ENCODE results near the gene OR8G5.
"Not testable (repeated sequence)": the region's sequence is repeated elsewhere in the genome, so short reads cannot be mapped to it uniquely, and the experiment has no call there.

The OR8G5 gene, protein sequence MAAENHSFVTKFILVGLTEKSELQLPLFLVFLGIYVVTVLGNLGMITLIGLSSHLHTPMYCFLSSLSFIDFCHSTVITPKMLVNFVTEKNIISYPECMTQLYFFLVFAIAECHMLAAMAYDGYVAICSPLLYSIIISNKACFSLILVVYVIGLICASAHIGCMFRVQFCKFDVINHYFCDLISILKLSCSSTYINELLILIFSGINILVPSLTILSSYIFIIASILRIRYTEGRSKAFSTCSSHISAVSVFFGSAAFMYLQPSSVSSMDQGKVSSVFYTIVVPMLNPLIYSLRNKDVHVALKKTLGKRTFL

DNA sequence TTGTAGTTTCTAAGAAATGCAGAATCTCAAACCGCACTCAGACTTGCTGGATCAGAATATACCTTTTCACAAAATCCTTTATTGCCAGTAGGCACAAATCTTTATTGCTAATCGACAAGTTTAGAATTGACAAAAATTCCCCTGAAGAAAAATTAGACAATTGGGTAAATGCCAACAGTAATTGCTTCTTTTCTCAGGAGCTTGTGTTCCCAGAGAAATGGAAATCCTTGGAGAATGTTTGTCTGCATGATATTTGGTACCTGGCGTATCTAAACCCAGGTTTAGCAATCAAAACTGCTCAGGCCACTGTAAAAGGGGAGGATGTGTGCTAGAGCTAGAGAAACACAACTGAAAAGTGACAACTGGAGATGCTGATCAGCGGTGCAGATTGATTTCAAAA, at the start of gene OR8G5:
OR8G5 (plus strand) TSS at position 301 of the 400 bp plus-strand sequence. CDS start 8,556 bp downstream, outside the sequence.
- H3K27me3 ChIP-seq (ENCODE audit: control insufficient read depth, insufficient read depth, low read length) = no peaks in the 10 kb centered on the region
- H3K4me3 ChIP-seq (ENCODE audit: low read depth, low read length) = no peak within 1 kb of the TSS

DNA sequence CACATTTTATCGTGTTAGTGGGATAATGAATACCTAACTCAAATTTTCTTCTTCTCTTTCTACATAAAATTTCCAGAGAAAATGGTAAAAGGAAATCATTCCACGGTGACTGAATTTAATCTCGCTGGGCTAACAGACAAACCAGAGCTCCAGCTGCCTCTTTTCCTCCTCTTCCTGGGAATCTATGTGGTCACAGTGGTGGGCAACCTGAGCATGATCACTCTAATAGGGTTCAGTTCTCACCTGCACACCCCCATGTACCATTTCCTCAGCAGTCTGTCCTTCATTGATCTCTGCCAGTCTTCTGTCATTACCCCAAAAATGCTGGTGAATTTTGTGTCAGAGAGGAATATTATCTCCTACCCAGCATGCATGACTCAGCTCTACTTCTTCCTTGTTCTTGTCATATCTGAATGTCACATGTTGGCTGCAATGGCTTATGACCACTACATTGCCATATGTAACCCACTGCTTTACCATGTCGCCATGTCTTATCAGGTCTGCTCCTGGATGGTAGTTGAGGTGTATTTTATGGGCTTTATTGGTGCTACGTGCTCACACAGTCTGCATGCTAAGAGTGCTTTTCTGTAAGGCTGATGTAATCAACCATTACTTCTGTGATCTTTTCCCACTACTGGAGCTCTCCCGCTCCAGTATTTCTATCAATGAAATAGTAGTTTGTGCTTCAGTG, 48.9 kb upstream of the OR8G5 start:
- Histone ChIP-seq H3K27me3 (ENCODE audit: control insufficient read depth, insufficient read depth, low read length) (no peaks in the 10 kb centered on the region), H3K4me1 (ENCODE audit: control insufficient read depth, insufficient read depth, low read length) (no peaks in the 10 kb centered on the region), H3K4me3 (ENCODE audit: low read depth, low read length) (no peak overlapping the region), H3K9me3 (ENCODE audit: control insufficient read depth, insufficient read depth, low read depth, low read length) (no peaks in the 10 kb centered on the region), H3K36me3 (ENCODE audit: control insufficient read depth, insufficient read depth, low read length) (no peaks in the 10 kb centered on the region), H3K27ac (ENCODE audit: low read depth, low read length) (no peak overlapping the region), H3K9ac (ENCODE audit: low read length) (no peak overlapping the region)

More for the DNA sequence above, at the start of gene OR8G5:
- Histone ChIP-seq H3K27ac (ENCODE audit: low read depth, low read length) (no peak within 1 kb of the TSS), H3K4me1 (ENCODE audit: control insufficient read depth, insufficient read depth, low read length) (no peaks in the 10 kb centered on the region), H3K9ac (ENCODE audit: low read length) (no peak within 1 kb of the TSS), H3K36me3 (ENCODE audit: control insufficient read depth, insufficient read depth, low read length) (no peaks in the 10 kb centered on the region), H3K9me3 (ENCODE audit: control insufficient read depth, insufficient read depth, low read depth, low read length) (no peaks in the 10 kb centered on the region)

DNA sequence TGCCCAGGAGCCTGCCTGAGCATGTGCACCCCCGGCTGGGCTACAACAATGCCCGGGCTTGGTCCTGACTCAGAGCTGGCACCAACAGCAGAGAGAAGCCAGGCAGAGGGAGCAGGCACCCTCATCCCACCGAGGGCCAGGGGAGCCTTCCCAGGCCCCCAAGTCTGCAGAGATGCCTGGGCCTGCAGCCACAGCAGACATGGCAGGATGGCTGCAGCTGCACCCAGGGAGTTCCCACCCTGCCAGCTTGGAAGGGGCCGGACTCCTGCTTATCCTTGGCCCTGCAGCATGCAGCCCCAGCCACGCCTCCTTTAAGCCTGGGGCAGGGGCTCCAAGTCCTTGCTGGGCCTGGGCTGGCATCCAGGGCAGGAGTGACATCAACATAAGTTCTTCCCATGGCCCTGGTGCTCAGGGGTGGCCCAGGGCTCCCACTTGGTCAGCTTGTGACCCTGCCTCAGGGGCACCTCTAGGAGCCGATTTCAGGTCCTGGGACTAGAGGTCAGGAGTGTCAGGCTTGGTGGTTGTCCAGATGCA, 46.3 kb upstream of the OR8G5 start:
- Histone ChIP-seq H3K4me1 (ENCODE audit: control insufficient read depth, insufficient read depth, low read length) (no peaks in the 10 kb centered on the region), H3K4me3 (ENCODE audit: low read depth, low read length) (no peak overlapping the region), H3K27ac (ENCODE audit: low read depth, low read length) (no peak overlapping the region), H3K27me3 (ENCODE audit: control insufficient read depth, insufficient read depth, low read length) (no peaks in the 10 kb centered on the region), H3K9me3 (ENCODE audit: control insufficient read depth, insufficient read depth, low read depth, low read length) (no peaks in the 10 kb centered on the region), H3K9ac (ENCODE audit: low read length) (no peak overlapping the region), H3K36me3 (ENCODE audit: control insufficient read depth, insufficient read depth, low read length) (no peaks in the 10 kb centered on the region)

DNA sequence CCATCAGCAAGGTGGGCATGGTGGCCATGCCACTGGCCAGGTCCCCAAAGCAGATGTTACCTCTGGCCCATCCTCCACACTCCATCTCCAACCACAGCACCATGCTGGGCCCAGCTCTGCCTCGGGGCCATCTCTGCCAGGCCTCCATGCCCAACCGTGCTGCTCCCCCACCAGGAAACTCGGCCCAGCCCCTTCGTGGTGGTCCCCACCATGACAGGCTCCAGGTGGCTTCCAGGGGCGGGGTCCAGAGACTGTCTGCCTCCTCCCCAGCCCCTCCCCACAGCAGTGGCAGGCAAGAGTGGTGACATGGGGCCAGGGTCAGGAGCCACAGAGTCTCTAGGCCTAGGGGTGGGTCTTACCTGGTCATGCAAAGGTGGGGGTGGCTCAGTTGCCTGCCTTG, 45.8 kb upstream of the OR8G5 start:
- no peaks in the 10 kb centered on the region for H3K9me3 ChIP-seq (ENCODE audit: control insufficient read depth, insufficient read depth, low read depth, low read length)
- no peaks in the 10 kb centered on the region for H3K36me3 ChIP-seq (ENCODE audit: control insufficient read depth, insufficient read depth, low read length)
- H3K4me3 ChIP-seq (ENCODE audit: low read depth, low read length) = no peak overlapping the region
- H3K4me1 ChIP-seq (ENCODE audit: control insufficient read depth, insufficient read depth, low read length) = no peaks in the 10 kb centered on the region
- no peaks in the 10 kb centered on the region for H3K27me3 ChIP-seq (ENCODE audit: control insufficient read depth, insufficient read depth, low read length)
- H3K9ac ChIP-seq (ENCODE audit: low read length) = no peak overlapping the region
- H3K27ac ChIP-seq (ENCODE audit: low read depth, low read length) = no peak overlapping the region

DNA sequence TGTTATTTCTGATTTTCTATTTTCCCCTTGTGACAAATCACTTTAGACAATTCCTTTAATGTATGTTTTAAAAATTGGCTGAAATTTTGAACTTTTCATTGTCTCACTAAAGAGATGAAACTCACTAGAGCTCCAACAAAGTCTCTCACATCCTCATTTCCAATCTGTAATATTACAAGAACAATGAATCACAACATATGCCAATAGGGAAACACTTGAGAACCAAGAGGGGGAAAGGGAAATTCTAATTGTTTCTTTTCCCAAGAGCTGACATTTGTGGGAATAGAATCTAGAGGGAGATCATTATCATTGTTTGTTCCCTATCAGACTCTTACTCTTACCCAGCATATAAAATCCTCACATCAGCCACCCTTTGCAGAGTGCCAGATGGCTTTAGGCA, 44.9 kb upstream of the OR8G5 start:
- no peaks in the 10 kb centered on the region for H3K27me3 ChIP-seq (ENCODE audit: control insufficient read depth, insufficient read depth, low read length)
- no peak overlapping the region for H3K27ac ChIP-seq (ENCODE audit: low read depth, low read length)
- no peaks in the 10 kb centered on the region for H3K9me3 ChIP-seq (ENCODE audit: control insufficient read depth, insufficient read depth, low read depth, low read length)
- H3K36me3 ChIP-seq (ENCODE audit: control insufficient read depth, insufficient read depth, low read length) = no peaks in the 10 kb centered on the region
- H3K9ac ChIP-seq (ENCODE audit: low read length) = no peak overlapping the region
- H3K4me3 ChIP-seq (ENCODE audit: low read depth, low read length) = no peak overlapping the region
- H3K4me1 ChIP-seq (ENCODE audit: control insufficient read depth, insufficient read depth, low read length) = no peaks in the 10 kb centered on the region

DNA sequence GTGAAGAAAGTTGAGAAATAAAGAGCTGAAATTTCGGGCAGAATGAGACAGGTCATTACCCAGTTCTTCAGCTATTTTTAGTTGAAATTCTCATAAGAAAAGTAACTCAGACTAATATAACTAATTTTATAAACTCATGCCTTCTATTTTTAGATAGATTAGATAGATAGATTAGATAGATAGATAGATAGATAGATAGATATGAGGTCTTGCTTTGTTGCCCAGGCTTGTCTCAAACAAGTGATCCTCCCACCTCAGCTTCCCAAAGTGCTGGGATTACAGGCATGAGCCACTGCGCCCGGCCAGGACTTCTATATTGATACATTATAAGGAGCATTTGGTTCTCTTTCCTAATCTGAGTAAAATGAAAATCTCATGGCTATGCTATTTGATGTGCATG, 42.1 kb upstream of the OR8G5 start:
- H3K27me3 ChIP-seq (ENCODE audit: control insufficient read depth, insufficient read depth, low read length) = no peaks in the 10 kb centered on the region
- H3K9ac ChIP-seq (ENCODE audit: low read length) = no peak overlapping the region
- H3K27ac ChIP-seq (ENCODE audit: low read depth, low read length) = no peak overlapping the region
- no peak overlapping the region for H3K4me3 ChIP-seq (ENCODE audit: low read depth, low read length)
- H3K36me3 ChIP-seq (ENCODE audit: control insufficient read depth, insufficient read depth, low read length) = no peaks in the 10 kb centered on the region
- H3K4me1 ChIP-seq (ENCODE audit: control insufficient read depth, insufficient read depth, low read length) = no peaks in the 10 kb centered on the region
- no peaks in the 10 kb centered on the region for H3K9me3 ChIP-seq (ENCODE audit: control insufficient read depth, insufficient read depth, low read depth, low read length)

DNA sequence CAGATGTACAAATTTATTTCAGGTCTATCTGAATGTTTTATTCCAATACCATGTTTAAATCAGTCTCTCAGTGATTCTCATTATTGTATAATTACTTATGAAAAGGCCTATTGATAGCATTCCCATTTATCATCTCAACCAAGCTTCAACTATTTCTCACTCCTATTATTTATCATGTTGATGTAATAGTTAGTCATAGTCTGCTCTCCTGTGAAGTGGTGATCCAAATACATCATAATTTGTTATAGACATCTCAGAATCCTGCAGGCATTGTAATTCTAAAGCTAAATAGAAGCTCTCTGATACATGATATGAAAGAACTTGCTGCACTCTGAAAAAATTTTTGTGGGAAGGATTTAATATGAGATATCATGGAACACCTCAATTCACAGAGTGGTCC, 37.0 kb upstream of the OR8G5 start:
- H3K27ac ChIP-seq (ENCODE audit: low read depth, low read length) = no peak overlapping the region
- H3K4me3 ChIP-seq (ENCODE audit: low read depth, low read length) = no peak overlapping the region
- H3K9me3 ChIP-seq (ENCODE audit: control insufficient read depth, insufficient read depth, low read depth, low read length) = no peaks in the 10 kb centered on the region
- no peaks in the 10 kb centered on the region for H3K36me3 ChIP-seq (ENCODE audit: control insufficient read depth, insufficient read depth, low read length)
- no peak overlapping the region for H3K9ac ChIP-seq (ENCODE audit: low read length)
- no peaks in the 10 kb centered on the region for H3K27me3 ChIP-seq (ENCODE audit: control insufficient read depth, insufficient read depth, low read length)
- H3K4me1 ChIP-seq (ENCODE audit: control insufficient read depth, insufficient read depth, low read length) = no peaks in the 10 kb centered on the region

DNA sequence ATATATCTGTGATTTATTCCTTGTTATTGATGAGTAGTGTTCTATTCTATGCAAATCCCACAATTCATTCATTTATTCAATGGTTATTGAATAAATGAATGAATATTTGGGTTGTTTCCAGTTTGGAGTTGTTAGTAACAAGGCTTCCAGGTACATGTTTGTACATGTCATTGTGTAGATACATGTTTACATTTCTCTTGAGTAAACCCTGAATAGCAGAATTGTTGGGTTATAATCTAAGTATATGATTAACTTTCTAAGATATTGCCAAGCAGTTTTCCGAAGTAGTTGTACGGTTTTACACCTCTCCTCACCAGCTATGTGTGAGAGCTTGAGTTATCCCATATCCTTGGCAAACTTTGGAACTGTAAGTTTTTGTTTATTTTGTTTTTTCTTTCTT, 33.8 kb upstream of the OR8G5 start:
- no peaks in the 10 kb centered on the region for H3K9me3 ChIP-seq (ENCODE audit: control insufficient read depth, insufficient read depth, low read depth, low read length)
- no peaks in the 10 kb centered on the region; the same call in 1 of the 2 replicates for H3K4me1 ChIP-seq (ENCODE audit: control insufficient read depth, insufficient read depth, low read length)
- H3K4me3 ChIP-seq (ENCODE audit: low read depth, low read length) = no peak overlapping the region
- H3K36me3 ChIP-seq (ENCODE audit: control insufficient read depth, insufficient read depth, low read length) = no peaks in the 10 kb centered on the region
- no peaks in the 10 kb centered on the region for H3K27me3 ChIP-seq (ENCODE audit: control insufficient read depth, insufficient read depth, low read length)
- H3K27ac ChIP-seq (ENCODE audit: low read depth, low read length) = no peak overlapping the region
- no peak overlapping the region for H3K9ac ChIP-seq (ENCODE audit: low read length)

DNA sequence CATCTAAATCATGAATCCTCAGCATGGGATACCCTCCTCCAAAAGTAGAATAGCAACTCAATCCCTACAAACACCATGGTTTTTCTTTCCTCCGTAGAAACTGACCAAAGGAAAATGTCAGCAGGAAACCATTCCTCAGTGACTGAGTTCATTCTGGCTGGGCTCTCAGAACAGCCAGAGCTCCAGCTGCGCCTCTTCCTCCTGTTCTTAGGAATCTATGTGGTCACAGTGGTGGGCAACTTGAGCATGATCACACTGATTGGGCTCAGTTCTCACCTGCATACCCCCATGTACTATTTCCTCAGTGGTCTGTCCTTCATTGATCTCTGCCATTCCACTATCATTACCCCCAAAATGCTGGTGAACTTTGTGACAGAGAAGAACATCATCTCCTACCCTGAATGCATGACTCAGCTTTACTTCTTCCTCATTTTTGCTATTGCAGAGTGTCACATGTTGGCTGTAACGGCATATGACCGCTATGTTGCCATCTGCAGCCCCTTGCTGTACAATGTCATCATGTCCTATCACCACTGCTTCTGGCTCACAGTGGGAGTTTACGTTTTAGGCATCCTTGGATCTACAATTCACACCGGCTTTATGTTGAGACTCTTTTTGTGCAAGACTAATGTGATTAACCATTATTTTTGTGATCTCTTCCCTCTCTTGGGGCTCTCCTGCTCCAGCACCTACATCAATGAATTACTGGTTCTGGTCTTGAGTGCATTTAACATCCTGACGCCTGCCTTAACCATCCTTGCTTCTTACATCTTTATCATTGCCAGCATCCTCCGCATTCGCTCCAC, 31.4 kb upstream of the OR8G5 start:
- H3K36me3 ChIP-seq (ENCODE audit: control insufficient read depth, insufficient read depth, low read length); H3K27me3 ChIP-seq (ENCODE audit: control insufficient read depth, insufficient read depth, low read length); H3K9me3 ChIP-seq (ENCODE audit: control insufficient read depth, insufficient read depth, low read depth, low read length); H3K4me3 ChIP-seq (ENCODE audit: low read depth, low read length); H3K4me1 ChIP-seq (ENCODE audit: control insufficient read depth, insufficient read depth, low read length); H3K27ac ChIP-seq (ENCODE audit: low read depth, low read length); H3K9ac ChIP-seq (ENCODE audit: low read length): not testable (repeated sequence)

DNA sequence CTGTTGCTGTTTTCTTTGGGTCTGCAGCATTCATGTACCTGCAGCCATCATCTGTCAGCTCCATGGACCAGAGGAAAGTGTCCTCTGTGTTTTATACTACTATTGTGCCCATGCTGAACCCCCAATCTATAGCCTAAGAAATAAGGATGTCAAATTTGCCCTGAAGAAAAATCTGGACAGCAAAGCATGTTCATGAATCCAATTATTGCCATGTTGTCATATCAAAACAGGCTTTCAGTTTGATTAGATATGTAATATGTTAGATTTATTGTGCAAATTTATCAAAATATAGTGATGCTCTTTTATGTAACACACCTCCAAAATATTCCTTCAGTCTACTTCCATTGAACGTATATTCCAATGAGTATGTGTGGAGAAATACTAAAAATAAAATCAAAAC, 30.7 kb upstream of the OR8G5 start:
- H3K9ac ChIP-seq (ENCODE audit: low read length) = no peak overlapping the region
- H3K27me3 ChIP-seq (ENCODE audit: control insufficient read depth, insufficient read depth, low read length) = no peaks in the 10 kb centered on the region
- H3K36me3 ChIP-seq (ENCODE audit: control insufficient read depth, insufficient read depth, low read length) = no peaks in the 10 kb centered on the region
- H3K4me1 ChIP-seq (ENCODE audit: control insufficient read depth, insufficient read depth, low read length) = no peaks in the 10 kb centered on the region; the same call in 1 of the 2 replicates
- no peak overlapping the region for H3K4me3 ChIP-seq (ENCODE audit: low read depth, low read length)
- no peak overlapping the region for H3K27ac ChIP-seq (ENCODE audit: low read depth, low read length)
- H3K9me3 ChIP-seq (ENCODE audit: control insufficient read depth, insufficient read depth, low read depth, low read length) = no peaks in the 10 kb centered on the region

DNA sequence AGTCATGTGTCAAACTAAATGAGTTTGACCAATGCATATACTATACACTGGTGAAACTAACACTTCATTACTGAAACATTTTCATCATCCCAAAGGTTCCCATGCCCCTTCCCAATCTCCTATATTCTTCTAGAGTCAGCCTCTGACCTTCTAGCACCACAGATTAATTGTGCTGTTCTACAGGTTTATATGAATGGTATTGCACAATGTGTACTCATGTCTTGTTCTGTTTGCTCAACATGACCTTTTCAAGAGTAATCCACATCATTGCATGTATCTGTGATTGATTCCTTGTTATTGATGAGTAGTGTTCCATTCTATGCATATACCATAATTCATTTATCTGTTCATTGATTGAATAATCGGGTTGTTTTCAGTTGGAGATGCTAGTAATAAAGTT, 22.8 kb upstream of the OR8G5 start:
- H3K27me3 ChIP-seq (ENCODE audit: control insufficient read depth, insufficient read depth, low read length) = no peaks in the 10 kb centered on the region
- H3K36me3 ChIP-seq (ENCODE audit: control insufficient read depth, insufficient read depth, low read length) = no peaks in the 10 kb centered on the region
- no peak overlapping the region for H3K27ac ChIP-seq (ENCODE audit: low read depth, low read length)
- no peak overlapping the region for H3K4me3 ChIP-seq (ENCODE audit: low read depth, low read length)
- no peaks in the 10 kb centered on the region for H3K4me1 ChIP-seq (ENCODE audit: control insufficient read depth, insufficient read depth, low read length)
- H3K9me3 ChIP-seq (ENCODE audit: control insufficient read depth, insufficient read depth, low read depth, low read length) = no peaks in the 10 kb centered on the region
- H3K9ac ChIP-seq (ENCODE audit: low read length) = no peak overlapping the region
